B cell (primary cell): Measurements from ENCODE around the gene NSUN2. TPM values are rescaled to one million over a fixed set of nuclear protein-coding genes. Genes with fewer than 3 reads are reported as not detected.

Source experiments
- ATAC-seq: fragments of 200-7000 bp; cut with Tn5 transposase; one replicate; pipeline ENCODE4 v1.10.0; 2021; ENCODE audit warnings: low read depth, mild to moderate bottlenecking, moderate number of reproducible peaks, moderate library complexity
- CTCF ChIA-PET: fragments of 350-600 bp; sonication (Branson Sonifier 250); formaldehyde crosslinking; loops from one replicate; lab custom pipeline; 2021; ENCODE audit warnings: antibody characterized with exemption, inconsistent platforms; lab: Charles Lee
- POLR2A ChIA-PET: fragments of 350-600 bp; sonication (Branson Sonifier 250); formaldehyde crosslinking; loops from one replicate; lab custom pipeline; 2021; ENCODE audit warnings: antibody characterized with exemption; lab: Charles Lee
- DNase-seq: peaks from one replicate; pipeline ENCODE4 v3.0.0; 2013
- H2AFZ ChIP-seq: 2 replicates; pipeline ENCODE4 v1.6.1; 2012; ENCODE audit warnings: mild to moderate bottlenecking, low read depth, low read length; ENCODE audit not compliant: insufficient read depth, poor library complexity, severe bottlenecking
- H3K27ac ChIP-seq, 2 donors: 1 replicate in 1 of 2; 2 replicates in 1 of 2; pipeline ENCODE4 v1.5.1; 2012 to 2013; ENCODE audit warnings: low read length in 2 of 2, mild to moderate bottlenecking in 2 of 2, moderate library complexity in 1 of 2
- H3K27me3 ChIP-seq, 4 experiments: fragments of 200-600 bp in 1 of 4; sonication (generic) in 1 of 4; replicated peaks in 1 of 4; 1 replicate in 2 of 4; 2 replicates in 2 of 4; pipeline versions ENCODE4 v1.6.1 to v1.7.0; 2013 to 2016; ENCODE audit warnings: low read length in 3 of 4, mild to moderate bottlenecking in 2 of 4, mixed read lengths in 1 of 4, moderate library complexity in 1 of 4; ENCODE audit not compliant: insufficient read depth in 4 of 4, control insufficient read depth in 3 of 4; ENCODE audit errors: control extremely low read depth in 1 of 4
- H3K36me3 ChIP-seq, 2 experiments: replicated peaks in 1 of 2; 1 replicate in 1 of 2; 2 replicates in 1 of 2; pipeline versions ENCODE4 v1.6.1 to v1.7.1; 2013; ENCODE audit warnings: low read length in 1 of 2; ENCODE audit not compliant: insufficient read depth in 2 of 2, control insufficient read depth in 1 of 2; ENCODE audit errors: control extremely low read depth in 1 of 2, extremely low read depth in 1 of 2
- H3K4me1 ChIP-seq, 2 donors: fragments of 200-600 bp in 1 of 2; sonication (generic) in 1 of 2; 1 replicate in 1 of 2; 2 replicates in 1 of 2; pipeline versions ENCODE4 v1.5.1 to v1.6.1; 2013 to 2017; ENCODE audit warnings: low read length in 2 of 2; ENCODE audit not compliant: control insufficient read depth in 2 of 2, insufficient read depth in 2 of 2
- H3K4me2 ChIP-seq: replicated peaks from 2 replicates; pipeline ENCODE3; 2012; ENCODE audit warnings: mild to moderate bottlenecking, low read depth, low read length; ENCODE audit not compliant: poor library complexity, severe bottlenecking
- H3K4me3 ChIP-seq, 5 experiments: fragments of 200-600 bp in 1 of 5; sonication (generic) in 1 of 5; 1 replicate in 3 of 5; 2 replicates in 2 of 5; pipeline versions ENCODE4 v1.5.1 to v1.7.0; 2011 to 2016; ENCODE audit warnings: low read length in 4 of 5, mild to moderate bottlenecking in 4 of 5, low read depth in 2 of 5, control low read depth in 1 of 5, moderate library complexity in 1 of 5; ENCODE audit not compliant: insufficient read depth in 1 of 5; ENCODE audit errors: control extremely low read depth in 1 of 5, extremely low read depth in 1 of 5
- H3K79me2 ChIP-seq: fragments of 200-600 bp; sonication (generic); one replicate; pipeline ENCODE4 v1.6.0; 2016; ENCODE audit warnings: low read length; ENCODE audit not compliant: control insufficient read depth, insufficient read depth
- H3K9ac ChIP-seq: fragments of 200-600 bp; sonication (generic); 2 replicates; pipeline ENCODE4 v1.6.1; 2017; ENCODE audit warnings: mild to moderate bottlenecking, low read length, moderate library complexity
- H3K9me3 ChIP-seq, 3 donors: one replicate each; pipeline versions ENCODE4 v1.6.1 to v1.7.1; 2013; ENCODE audit warnings: low read length in 2 of 3; ENCODE audit not compliant: control insufficient read depth in 2 of 3, insufficient read depth in 1 of 3; ENCODE audit errors: control extremely low read depth in 1 of 3
- H4K20me1 ChIP-seq: 2 replicates; pipeline ENCODE4 v1.6.0; 2012; ENCODE audit warnings: mild to moderate bottlenecking, low read length; ENCODE audit not compliant: insufficient read depth, control insufficient read depth, poor library complexity, severe bottlenecking
- H3K27ac Mint-ChIP-seq: one replicate; pipeline ENCODE4 v1.8.0; 2021; ENCODE audit warnings: mixed read lengths
- H3K27me3 Mint-ChIP-seq: one replicate; pipeline ENCODE4 v1.8.0; 2021; ENCODE audit warnings: mixed read lengths
- H3K4me1 Mint-ChIP-seq: one replicate; pipeline ENCODE4 v1.8.0; 2021; ENCODE audit warnings: mixed read lengths
- H3K4me3 Mint-ChIP-seq: one replicate; pipeline ENCODE4 v1.8.0; 2021; ENCODE audit warnings: mixed read lengths
- H3K9me3 Mint-ChIP-seq: one replicate; pipeline ENCODE4 v1.8.0; 2022; ENCODE audit warnings: mixed read lengths; ENCODE audit not compliant: insufficient read depth
- CTCF ChIP-seq: fragments of 200-600 bp; IDR thresholded peaks from one replicate; pipeline ENCODE4 v1.8.0; 2022; ENCODE audit warnings: antibody characterized with exemption, mild to moderate bottlenecking
- EZH2 ChIP-seq: IDR thresholded peaks from 2 replicates; pipeline ENCODE4 v1.6.1; 2012; ENCODE audit warnings: borderline replicate concordance, low read depth, mild to moderate bottlenecking, moderate library complexity, low read length; ENCODE audit not compliant: insufficient read depth, poor library complexity, severe bottlenecking
- WGBS: methylation state at CpG from one replicate; pipeline ENCODE4 v1.1.5; 2013; ENCODE audit warnings: missing lambda C conversion rate; ENCODE audit not compliant: insufficient coverage; 5-methylcytosine and 5-hydroxymethylcytosine counted together
- intact Hi-C: fragments of 100-400 bp; cut with micrococcal nuclease; formaldehyde crosslinking; loops from one replicate; pipeline ENCODE4 v1.10.0; 2022
- polyA plus RNA-seq: library from polyadenylated mRNA; depleted of rRNA; stranded (reverse); fragments of >200 nt; gene quantifications from 2 replicates; pipeline ENCODE4 v1.2.3, GENCODE V29; 2012
- total RNA-seq, 2 donors: library from RNA; stranded (reverse); fragments of 120-200 nt in 1 of 2; gene quantifications; 1 replicate in 1 of 2; 2 replicates in 1 of 2; pipeline versions ENCODE4 v1.2.3 to v1.2.4, GENCODE V29; 2013 to 2022

NSUN2 gene
- total and polyA plus RNA-seq, 2 donors (not counting 1 experiment from before 2014, with no cell fraction given), result 58.8 to 85.0 TPM

- H3K9ac ChIP-seq, result no peak overlapping the region
- TF ChIP-seq EZH2 (no peak), CTCF (no peak)
- peaks cover 4 to 13% of the 10 kb centered on the region in 2 donors for H3K4me1 ChIP-seq
- Mint-ChIP-seq H3K27ac (no peak overlapping the region), H3K4me1 (peaks cover 6% of the 10 kb centered on the region), H3K27me3 (no peaks in the 10 kb centered on the region), H3K9me3 (no peaks in the 10 kb centered on the region), H3K4me3 (no peak overlapping the region)
- H3K9me3 ChIP-seq, result no peaks in the 10 kb centered on the region
- intact Hi-C loops, result no loop called here
- peaks cover 51% of the 10 kb centered on the region for H3K79me2 ChIP-seq
- ATAC-seq, result no peak
- WGBS, result no CpG with 5 or more reads among the region's 4 CpGs
- ChIA-PET POLR2A (no interaction called here), CTCF (interaction anchor here (1.4 to 2.4 kb wide), 2 partner anchors 57 to 107 kb away, joined by 3 to 6 read pairs; no protein-coding TSS in a partner anchor)
- H3K4me3 ChIP-seq, result no peak overlapping the region
- H3K27ac ChIP-seq, result no peak overlapping the region
- no peak for DNase-seq
- no peak overlapping the region for H3K4me2 ChIP-seq
- no peaks in the 10 kb centered on the region for H3K27me3 ChIP-seq
- peaks cover 0 to 3% of the 10 kb centered on the region in 2 experiments for H3K36me3 ChIP-seq
- H2AFZ ChIP-seq, result no peak overlapping the region
- no peaks in the 10 kb centered on the region for H4K20me1 ChIP-seq
These were observed 5.4 kb upstream of the NSUN2 start for GRCh38 chr5:6638236-6638635.

GRCh38 chr5:6637590-6637989 lies 4.7 kb upstream of the NSUN2 start:
- Mint-ChIP-seq H3K9me3 (no peaks in the 10 kb centered on the region), H3K27ac (no peak overlapping the region), H3K27me3 (no peaks in the 10 kb centered on the region), H3K4me1 (peaks cover 9% of the 10 kb centered on the region), H3K4me3 (no peak overlapping the region)
- ATAC-seq (no peak), DNase-seq (no peak)
- H3K27me3 ChIP-seq, result no peaks in the 10 kb centered on the region
- no peak overlapping the region for H3K4me3 ChIP-seq
- WGBS, result 97% methylated on average over 6 of the region's 6 CpGs
- H3K9ac ChIP-seq, result no peak overlapping the region
- H4K20me1 ChIP-seq, result no peaks in the 10 kb centered on the region
- peaks cover 0 to 3% of the 10 kb centered on the region in 2 experiments for H3K36me3 ChIP-seq
- peaks cover 52% of the 10 kb centered on the region for H3K79me2 ChIP-seq
- intact Hi-C loops, result no loop called here
- no peak overlapping the region for H2AFZ ChIP-seq
- no peak overlapping the region for H3K4me2 ChIP-seq
- CTCF ChIA-PET, result interaction anchor here (1.4 to 2.4 kb wide), 2 partner anchors 57 to 108 kb away, joined by 3 to 6 read pairs; no protein-coding TSS in a partner anchor
- peaks cover 4 to 13% of the 10 kb centered on the region in 2 donors for H3K4me1 ChIP-seq
- POLR2A ChIA-PET, result no interaction called here
- TF ChIP-seq CTCF, result no peak
- TF ChIP-seq EZH2, result no peak
- H3K9me3 ChIP-seq, result no peaks in the 10 kb centered on the region
- H3K27ac ChIP-seq, result no peak overlapping the region
